HL-60/S4 treated with retinoic acid at 250 ng/mL for 4 days and 3 days (cell line): ENCODE results near the gene UTF1.

Experiments
- in situ Hi-C: fragments of 300-500 bp; cut with MboI; formaldehyde crosslinking; loops from 2 replicates; pipeline ENCODE4 v1.7.0; 2022; ENCODE audit warnings: low sequenced_read_pairs

UTF1 gene

GRCh38 chr10:133276100-133276434 is 46.0 kb downstream of the UTF1 start:
- in situ Hi-C loops, result no loop called here

- in situ Hi-C loops, result no loop called here
These were observed 46.6 kb downstream of the UTF1 start, which contains the start of gene ADAM8 for GRCh38 chr10:133276435-133277201. Gene ADAM8 (minus strand): TSS chr10:133276868. CDS start chr10:133276817, 51 bp downstream.

DNA sequence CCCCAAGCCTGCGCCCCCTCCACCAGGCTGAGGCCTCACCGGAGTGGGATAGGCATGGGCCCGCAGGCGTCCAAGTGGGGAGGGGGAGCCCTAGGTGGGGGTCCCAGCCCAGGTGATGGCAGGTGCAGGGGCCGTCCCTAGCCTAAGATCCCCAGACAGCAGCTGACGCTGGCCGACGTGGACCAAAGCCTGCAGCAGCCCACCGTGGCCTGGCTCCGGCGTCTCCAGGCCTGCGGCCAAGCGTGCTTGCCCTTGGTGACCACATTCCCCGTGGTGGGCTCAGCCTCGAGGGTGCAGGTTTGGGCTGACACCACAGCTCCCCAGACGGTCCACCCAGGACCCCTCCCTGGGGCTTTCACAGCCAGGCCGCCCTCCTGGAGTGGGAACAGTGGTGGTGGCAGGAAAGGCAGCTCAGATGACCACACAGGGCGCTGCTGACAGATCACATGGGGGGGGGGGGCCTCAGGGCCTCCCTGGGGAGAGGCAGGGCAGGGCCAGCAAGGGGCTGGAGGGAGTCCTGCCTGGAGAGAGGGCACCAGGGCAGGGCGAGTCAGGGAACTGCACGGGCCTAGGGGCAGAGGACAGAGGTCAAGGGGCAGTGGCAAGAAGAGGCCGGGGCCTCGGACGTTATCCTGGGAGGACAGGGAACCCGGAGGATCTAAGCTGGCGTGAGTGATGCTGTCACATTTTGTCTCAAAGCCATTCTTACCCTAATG is 47.4 kb downstream of the UTF1 start:
- in situ Hi-C loops, result no loop called here

DNA sequence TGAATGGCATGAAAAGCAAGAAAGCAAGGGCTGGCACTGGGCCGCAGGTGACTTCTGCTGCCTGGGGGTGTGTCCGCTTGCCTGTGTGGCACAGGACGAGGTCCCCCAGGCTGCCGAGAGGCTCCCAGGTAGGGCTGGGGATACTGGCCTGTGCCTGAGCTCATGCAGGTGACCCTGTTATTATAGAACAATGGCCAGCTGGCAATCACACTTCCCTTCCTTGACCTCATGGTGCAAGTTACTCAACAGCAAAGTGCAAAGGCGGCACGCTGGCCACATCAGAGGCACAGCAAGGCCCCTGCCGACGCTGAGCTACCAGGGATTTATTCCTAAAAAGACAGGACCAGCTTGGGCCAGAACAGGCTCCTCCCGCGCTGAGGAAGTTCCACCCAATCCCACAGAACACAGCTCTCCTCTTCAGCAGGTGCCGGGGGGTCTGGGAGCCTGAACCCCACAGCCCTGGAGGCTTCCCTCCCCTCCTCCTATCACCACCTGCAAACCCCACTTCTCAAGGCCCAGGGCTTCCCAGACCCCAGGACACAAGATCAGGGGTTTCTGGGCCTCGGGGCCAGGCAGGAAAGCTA is 48.1 kb downstream of the UTF1 start:
- in situ Hi-C loops, result no loop called here

DNA sequence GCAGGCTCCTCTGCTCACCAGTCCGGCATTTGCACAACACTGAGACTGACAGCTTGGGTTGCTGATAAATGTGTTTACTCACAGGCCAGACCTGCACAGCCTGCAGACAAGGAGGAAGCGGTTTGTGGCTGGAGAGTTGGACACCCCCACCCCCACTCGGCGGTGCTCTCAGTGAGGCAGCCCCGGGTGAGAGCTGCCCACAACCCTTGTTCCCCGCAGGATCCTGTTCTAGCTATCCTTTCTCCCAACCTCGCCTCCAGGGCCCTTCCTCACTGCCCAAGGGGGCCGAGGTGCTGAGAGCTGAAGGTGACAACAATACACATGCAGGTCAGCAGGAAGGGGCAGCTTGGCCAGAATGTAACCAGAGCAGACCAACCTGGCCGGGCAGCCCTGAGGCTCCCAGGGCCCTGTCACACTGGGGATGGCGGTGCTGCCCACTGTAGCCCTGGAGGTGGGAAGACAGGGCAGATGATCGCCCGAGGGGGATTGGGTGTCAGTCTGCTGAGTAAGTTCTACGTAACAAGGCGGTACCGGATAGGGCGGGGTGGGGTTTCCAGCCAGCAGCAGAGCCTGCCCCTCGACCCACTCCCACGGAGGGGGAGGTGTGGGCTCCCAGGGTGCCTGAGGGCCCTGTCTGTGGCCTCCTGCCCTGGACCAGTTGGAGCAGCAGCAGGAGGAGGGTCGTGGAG is 48.7 kb downstream of the UTF1 start:
- in situ Hi-C loops, result no loop called here

- in situ Hi-C loops, result no loop called here
These were observed 49.6 kb downstream of the UTF1 start for GRCh38 chr10:133279326-133280226.

DNA sequence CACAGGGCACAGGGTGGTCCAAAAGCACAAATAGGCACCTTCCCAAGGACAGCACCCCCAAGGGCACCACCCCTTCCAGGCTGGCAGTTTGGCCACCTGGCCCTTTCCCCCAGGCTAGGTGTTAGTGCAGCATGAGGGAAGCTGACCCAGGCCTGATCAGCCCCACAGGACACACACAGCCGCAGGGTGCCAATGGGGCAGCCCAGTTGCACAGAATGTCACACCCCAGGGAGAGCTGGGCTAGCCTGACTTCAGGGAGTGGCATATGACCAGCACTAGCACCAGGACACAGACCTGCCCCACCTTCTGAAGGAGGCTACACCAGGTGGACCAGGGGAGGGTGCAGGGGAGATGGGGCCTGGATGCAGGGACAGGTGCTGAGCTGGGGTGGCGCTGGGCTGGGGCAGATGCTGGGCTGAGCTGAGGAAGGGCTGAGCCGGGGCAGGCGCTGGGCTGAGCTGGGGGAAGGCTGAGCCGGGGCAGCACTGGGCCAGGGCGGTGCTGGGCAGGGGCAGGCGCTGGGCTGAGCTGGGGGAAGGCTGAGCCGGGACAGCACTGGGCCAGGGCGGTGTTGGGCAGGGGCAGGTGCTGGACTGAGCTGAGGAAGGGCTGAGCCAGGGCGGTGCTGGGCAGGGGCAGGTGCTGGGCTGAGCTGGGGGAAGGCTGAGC is 50.5 kb downstream of the UTF1 start:
- in situ Hi-C loops, result no loop called here

DNA sequence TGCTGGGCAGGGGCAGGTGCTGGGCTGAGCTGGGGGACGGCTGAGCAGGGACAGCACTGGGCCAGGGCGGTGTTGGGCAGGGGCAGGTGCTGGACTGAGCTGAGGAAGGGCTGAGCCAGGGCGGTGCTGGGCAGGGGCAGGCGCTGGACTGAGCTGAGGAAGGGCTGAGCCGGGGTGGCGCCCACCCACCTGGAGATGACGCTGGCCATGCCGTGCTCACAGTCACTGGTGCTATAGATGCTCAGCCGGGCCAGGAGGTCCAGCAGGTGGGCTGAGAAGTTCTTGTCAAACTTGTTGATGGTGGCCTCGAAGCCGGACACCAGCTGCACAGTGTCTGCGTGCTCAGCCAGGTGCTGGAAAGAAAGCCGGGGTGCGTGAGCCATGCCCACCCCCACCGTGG is 51.1 kb downstream of the UTF1 start:
- in situ Hi-C loops, result no loop called here
